NCI-H526 (cell line): ENCODE measurements around the gene RAB27A.
"Not testable (repeated sequence)": the region's sequence is repeated elsewhere in the genome, so short reads cannot be mapped to it uniquely, and the experiment has no call there.

ENCODE experiments used
- DNase-seq, 2 experiments: peaks; one replicate each; lab custom pipeline; 2025; lab: John Stamatoyannopoulos, UW

Gene RAB27A

DNA sequence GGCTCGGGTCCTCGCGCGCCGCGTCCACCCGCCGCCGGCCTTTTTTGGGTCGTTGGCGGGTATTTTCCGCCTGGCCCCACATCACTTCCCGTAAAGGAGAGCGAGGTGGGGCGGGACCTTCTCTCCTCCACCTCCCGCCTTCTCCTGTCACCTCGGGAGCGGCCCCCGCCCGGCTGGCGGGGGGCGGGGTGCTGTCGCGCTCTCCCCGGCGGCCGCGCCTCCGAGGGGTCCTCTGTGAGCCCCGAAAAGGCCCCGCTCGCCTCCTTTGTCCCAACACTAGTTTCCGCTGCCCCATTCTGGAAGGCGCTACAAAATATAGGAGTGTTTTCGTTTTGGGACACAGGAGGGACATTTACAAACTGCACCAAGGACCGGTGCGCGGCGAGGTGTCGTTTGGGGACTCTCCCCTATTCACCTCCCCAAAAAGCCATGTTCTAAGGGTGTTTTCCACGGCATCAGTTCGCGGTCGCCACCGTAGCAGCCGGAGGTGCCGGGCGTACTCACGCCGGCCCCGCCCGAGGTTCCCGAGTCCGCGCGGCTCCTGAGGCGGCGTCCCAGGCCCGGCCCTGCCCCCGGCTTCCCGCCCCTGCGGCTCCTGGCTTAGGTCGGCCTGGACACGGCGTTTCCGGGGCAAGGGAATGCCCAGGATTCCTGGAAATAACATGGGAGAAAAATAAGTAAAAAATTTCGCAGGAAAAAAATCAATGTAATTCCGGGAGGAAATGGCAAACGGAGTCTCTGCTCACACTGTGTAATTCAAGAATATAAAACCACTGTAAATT lies at the start of gene RAB27A:
Gene RAB27A, minus strand, starts transcription at position 68 of the 782 bp plus-strand sequence. CDS start 54,879 bp downstream, outside the sequence.
- DNase-seq: peak; percentile 73 to 88

DNA sequence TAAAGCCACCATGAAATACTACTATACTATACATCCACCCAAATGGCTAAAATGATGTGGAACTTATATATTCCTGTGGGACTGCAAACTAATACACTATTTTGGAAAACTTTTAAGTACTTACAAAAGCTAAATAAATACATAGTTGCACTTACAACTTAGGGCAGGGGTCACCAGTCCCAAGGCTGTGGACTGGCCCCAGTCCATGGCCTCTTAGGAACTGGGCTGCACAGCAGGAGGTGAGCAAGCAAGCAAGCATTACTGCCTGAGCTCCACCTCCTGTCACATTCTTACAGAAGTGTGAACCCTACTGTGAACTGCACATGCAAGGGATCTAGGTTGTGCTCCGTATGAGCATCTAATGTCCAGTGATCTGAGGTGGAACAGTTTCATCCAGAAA lies 47.5 kb upstream of the RAB27A start:
- no peak for DNase-seq

DNA sequence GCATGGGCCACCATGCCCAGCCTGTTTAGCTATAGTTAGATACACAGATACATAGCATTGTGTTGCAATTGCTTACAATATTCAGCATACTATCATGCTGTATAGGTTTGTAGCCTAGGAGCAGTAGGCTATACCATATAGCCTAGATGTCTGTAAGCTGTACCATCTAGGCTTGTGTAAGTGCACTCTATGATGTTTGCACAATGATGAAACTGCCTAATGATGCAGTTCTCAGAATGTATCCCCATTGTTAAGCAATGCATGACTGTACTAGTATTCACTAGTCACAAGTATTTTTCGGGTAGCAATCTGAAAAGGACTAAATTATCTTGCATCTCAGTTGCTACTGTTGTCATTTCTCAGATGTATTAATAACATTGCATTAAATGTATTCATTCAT lies 45.4 kb upstream of the RAB27A start:
- DNase-seq: no peak

DNA sequence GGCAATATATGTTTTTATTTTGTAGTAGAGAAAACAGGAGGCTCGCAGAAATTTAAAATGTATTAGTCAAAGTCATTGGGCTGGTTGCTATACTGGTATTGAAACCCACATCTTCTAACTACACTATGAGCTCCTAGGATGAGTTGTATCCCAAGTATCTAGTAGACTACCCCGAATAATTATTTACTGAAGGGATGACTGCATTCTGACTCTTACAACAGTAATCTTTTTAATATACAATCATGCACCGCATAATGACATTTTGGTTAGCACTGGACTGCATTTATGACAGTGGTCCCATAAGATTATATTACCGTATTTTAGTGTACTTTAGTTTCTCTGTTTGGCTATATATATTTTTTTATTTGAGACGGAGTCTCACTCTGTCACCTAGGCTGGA lies 44.8 kb upstream of the RAB27A start:
- DNase-seq: no peak

DNA sequence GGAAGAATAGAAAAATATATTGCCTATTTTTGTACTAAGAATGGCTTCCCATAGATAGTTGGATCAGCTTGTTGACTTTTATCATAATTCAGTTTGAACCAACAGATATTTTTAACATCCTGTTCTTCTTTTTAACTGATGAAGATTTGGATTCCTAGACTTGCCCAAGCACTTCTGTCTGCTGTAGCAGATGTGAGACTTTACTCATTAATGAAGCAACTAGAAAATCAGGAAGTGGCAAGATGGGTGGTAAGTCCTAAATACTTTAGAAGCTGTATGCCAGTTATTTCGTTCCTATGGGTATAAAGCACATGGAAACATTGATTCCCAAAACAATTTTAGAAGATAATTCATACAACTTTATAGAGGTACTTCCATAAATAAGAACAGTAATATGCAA lies 37.8 kb upstream of the RAB27A start:
- DNase-seq: no peak

DNA sequence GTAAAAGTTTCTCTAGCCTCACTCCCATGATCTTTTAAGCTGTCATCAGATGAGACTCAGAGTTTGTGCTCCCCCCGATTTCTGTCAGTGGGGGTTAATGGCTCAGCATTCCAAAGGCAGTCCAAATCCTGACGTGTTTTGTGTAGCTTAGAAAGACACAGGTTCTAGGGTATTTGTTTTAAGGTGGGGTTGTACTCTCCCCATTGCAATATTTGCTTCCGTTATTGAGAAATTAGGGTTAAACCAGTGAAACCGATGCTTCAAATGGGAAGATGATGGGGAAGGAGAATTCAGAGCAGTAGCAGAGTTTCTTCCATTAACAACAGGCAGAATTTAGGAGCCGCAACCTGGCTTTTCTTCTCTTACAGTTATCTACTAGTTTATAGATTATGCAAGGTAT lies 32.9 kb upstream of the RAB27A start:
- no peak for DNase-seq

DNA sequence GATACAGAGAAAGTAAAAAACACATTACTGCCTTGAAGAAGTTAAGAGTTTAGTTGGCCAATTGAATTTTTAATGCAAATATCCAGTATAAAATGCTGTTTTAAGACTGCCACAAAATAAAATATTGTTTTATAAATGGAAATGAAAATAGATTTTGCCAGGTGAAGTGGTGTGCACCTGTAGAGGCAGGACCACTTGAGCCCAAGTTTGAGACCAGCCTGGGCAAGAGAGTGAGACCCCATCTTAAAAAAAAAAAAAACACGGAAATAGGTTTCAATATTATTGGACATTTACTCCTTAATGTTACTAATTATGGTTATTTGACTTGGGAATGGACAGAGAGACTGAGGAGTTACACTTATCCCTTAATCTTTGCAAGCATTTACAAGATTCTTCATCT lies 31.4 kb upstream of the RAB27A start:
- no peak for DNase-seq

DNA sequence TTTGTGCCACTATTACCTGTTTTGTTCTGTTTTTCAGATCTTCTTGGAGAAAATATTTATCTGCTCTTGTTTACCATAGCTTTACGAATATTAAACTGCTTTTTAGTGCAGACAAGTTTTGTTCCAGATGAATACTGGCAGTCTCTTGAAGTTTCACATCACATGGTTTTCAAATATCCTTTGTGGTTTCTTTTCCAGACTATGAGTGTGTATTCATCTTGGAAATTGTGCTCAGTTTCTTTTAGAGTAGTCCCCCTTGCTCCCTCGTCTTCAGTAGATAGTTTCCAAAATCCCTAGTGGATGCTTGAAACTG lies 30.6 kb upstream of the RAB27A start:
- no peak for DNase-seq

DNA sequence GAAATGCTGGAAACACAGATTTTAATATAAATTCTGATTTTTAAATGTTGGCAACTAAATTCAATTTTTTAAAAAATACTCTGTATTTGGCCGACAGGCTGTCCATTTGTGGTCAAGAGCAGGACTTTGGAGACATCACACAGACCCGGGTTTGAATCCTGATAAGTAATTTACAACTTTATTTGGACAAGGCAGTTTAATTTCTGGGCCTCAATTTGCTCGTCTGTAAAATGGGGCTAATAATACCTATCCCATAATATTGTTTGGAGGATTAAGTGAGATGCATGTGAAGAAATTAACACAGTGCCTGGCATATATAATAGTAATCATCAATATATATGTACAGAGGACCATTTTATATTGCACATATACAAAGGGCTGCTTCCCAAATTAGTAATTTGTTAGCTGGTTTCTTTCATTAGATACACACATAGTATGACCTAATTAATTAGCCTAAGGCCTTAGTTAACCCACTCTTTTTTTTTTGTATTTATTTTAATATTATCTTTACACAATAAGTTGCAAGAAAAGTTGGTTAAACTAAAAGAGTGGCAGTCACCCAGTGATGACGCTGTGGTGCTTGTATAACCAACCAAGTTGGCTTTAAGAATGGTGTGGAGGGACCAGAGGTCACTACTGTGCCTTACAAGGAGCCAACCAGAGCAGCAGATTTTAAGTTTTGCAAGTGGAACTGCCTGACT lies 30.1 kb upstream of the RAB27A start:
- no peak for DNase-seq

DNA sequence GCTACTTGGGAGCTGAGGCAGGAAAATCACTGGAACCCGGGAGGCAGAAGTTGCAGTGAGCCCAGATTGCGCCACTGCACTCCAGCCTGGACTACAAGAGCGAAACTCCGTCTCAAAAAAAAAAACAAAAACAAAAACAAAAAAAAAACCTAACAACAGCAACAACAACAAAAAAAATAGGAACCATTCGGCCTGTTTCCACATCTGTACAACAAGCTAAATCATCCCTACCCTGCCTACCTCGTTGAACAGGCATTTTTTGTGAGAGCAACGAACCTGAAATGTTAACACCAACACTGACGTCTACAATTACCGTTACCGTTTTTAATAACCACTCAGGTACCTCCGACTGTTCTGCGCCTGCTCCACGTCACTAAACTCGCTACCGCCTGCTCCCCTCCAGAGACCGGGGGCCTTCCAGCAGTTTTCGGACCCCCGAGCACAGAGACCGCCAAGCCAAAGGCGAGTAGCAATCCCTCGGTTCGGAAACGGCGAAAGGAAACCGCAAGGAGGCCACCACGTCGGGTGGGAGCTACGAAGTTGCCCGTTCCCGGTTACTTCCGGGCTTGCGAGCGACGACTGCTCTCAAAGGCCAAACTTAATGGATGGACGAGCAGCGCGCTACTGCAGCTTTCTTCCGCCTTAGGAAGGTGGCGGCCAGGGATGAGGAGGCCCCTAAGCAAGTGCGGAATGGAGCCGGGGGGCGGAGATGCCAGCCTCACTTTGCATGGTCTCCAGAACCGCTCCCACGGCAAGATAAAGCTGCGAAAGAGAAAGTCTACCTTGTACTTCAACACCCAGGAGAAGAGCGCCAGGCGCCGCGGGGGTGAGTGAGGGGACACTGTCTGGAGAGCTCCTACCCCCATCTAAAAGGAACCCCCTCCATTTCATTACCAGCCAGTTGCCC lies 29.2 kb upstream of the RAB27A start, which contains the start of the genes PIGB and PIGBOS1:
Gene PIGB, plus strand, starts transcription at position 635 of the 907 bp plus-strand sequence. Its CDS starts 29 bp downstream, at position 664.
Gene PIGBOS1, minus strand, starts transcription at position 536 of the 907 bp plus-strand sequence. CDS start 1,331 bp downstream, outside the sequence.
- peak; percentile 85 to 92 for DNase-seq

DNA sequence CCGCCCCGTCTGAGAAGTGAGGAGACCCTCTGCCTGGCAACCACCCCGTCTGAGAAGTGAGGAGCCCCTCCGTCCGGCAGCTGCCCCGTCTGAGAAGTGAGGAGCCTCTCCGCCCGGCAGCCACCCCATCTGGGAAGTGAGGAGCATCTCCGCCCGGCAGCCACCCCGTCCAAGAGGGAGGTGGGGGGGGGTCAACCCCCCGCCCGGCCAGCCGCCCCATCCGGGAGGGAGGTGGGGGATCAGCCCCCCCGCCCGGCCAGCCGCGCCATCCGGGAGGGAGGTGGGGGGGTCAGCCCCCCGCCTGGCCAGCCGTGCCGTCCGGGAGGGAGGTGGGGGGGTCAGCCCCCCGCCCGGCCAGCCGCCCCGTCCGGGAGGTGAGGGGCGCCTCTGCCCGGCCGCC lies 13.2 kb upstream of the RAB27A start:
- DNase-seq: not testable (repeated sequence)

DNA sequence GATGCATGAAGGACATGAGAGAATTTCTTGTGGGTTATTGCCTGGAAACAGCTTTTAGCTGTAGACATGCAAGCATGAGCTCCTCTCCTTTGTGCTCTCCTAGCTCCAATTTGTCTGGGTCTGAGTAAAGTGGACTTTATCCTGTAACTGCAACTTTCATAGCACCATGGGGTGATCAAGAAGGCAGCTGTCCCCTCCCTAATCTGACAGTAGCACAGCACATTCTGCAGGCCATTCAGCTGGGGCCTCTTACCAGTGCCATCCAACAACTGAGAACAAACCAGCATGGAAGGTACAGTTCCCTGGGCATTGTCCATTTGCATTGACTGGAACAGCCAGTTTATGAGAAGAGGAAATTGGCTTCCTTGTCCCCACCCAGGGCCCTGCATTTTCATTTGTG lies 7.7 kb upstream of the RAB27A start:
- DNase-seq: no peak

DNA sequence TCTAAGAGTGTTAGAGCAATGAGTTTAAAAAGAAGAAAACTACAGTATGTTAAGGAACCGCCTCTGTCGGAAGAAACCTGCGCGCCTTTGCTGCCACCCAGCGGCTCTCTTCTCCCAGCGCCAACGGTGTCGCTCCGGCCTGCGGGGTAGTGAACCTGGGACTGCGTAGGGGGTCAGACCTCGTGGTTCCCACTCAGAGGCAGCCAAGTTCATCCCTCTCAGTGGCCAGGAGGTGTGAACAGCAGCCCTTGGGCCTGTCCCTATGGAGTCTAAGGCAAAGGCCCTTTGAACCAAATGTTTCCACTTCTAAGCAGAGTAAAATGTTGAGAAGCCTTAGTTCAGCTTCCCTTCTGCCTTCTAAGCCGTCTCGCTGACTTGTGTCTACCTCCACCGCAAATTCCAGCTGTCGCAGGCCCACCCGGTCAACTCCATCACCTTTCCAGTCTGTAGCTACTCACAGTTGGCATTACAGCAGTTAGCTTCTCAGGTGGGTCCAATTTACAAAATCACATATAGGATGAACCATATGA lies 980 bp upstream of the RAB27A start:
- DNase-seq: peak; percentile 73 to 86

DNA sequence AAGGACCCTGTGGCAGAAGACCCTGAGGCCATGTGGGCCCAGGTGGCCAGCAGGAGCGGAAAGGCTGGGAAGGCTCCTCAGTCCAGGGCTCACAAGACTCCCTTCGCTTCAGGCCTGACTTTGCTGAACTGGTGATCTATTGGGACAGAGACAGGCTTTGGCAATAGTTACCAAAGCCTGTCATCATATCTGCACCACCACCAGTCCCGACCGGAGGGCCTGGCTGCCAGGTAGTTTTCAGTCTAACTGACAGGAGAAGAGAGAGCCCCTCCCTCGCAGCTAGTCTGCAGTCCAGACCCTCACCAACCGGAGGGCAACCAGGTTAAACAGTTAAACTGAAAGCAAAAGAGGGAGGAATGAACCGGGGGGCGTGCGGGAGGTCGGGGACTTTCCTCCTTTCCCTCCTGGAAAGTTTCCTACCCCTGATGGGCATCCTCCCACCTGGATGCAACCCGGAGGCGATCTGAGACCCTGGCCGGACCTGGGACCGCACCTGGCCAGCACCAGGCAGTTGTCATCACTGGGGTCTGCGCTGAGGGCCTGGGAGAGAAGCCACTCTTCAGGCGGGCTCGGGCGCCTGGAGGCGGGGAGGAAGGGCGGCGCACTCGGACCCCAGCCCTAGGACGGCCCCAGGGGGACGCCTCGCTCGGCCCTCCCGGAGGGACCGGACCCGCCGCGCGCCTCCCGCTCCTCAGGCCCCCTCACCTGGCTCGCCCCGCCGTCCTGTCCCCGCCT lies 435 bp downstream of the RAB27A start:
- peak in 1 of 2 experiments; percentile 41 for DNase-seq

DNA sequence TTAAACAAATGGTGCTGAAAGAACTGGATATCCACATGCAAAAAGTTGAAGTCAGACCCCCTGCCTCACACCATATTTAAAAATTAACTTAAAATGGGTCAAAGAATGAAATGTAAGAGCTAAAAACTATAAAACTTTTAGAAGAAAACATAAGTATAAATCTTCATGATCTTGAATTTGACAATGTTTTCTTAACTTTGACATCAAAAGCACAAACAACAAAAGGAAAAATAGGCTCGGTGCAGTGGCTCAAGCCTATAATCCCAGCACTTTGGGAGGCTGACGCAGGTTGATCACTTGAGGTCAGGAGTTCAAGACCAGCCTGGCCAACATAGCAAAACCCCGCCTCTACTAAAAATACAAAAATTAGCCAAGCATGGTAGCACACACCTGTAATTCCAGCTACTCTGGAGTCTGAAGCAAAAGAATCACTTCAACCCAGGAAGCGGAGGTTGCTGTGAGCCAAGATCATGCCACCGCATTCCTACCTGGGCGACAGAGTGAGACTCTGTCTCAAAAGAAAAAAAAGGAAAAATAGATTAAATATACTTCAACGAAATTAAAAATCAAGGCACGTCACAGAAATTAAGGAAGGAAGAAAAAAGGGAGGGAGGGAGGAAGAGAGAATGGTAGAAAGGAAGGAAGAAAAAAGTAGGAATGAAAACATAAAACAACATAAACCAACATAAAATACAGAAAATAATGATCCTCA lies 1.5 kb downstream of the RAB27A start:
- no peak for DNase-seq

DNA sequence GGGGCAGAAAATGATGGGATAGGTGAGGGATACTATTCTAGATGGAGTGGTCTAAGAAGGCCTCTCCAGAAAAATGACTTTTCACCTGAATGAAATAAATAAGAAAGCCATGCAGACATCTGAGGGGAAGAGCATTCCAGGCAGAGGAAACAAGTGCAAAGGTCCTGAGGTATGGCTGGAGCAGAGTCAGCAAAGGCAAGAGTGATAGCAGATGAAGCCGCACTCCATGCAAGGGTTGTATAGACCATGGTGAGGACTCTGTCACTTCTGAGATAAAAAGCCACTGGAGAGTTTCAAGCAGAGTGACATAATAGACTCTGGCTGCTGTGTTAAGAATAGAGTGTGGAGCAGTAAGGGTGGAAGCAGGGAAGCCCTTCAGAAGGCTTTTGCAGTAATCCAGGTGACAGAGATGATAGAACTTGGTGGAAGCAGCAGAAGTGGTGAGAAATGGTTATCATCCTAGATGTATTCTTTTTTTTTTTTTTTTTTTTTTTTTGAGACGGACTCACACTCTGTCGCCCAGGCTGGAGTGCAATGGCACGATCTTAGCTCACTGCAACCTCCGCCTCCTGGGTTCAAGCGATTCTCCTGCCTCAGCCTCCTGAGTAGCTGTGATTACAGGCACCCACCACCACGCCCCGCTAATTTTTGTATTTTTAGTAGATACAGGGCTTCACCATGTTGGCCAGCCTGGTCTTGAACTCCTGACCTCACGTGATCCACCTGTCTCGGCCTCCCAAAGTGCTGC lies 3.0 kb downstream of the RAB27A start:
- not testable (repeated sequence) for DNase-seq

DNA sequence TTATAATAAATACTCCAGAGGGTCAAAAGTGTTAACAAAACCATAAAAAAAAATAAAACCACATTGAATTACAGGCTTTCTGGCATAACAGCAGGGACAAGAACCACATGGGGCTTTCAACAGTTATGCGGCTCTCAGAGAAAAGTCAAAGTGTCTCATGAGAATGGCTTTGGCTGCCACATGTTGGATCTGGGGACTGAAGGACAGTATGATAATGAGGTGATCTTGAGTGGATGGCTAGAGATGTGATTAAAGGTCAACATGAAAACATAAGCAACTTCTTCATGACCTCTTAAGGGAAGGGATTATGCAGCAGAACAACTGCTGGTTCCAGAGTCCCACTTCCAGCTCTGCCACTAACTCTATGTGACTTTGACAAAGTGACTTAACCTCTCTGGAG lies 5.2 kb downstream of the RAB27A start:
- no peak for DNase-seq

DNA sequence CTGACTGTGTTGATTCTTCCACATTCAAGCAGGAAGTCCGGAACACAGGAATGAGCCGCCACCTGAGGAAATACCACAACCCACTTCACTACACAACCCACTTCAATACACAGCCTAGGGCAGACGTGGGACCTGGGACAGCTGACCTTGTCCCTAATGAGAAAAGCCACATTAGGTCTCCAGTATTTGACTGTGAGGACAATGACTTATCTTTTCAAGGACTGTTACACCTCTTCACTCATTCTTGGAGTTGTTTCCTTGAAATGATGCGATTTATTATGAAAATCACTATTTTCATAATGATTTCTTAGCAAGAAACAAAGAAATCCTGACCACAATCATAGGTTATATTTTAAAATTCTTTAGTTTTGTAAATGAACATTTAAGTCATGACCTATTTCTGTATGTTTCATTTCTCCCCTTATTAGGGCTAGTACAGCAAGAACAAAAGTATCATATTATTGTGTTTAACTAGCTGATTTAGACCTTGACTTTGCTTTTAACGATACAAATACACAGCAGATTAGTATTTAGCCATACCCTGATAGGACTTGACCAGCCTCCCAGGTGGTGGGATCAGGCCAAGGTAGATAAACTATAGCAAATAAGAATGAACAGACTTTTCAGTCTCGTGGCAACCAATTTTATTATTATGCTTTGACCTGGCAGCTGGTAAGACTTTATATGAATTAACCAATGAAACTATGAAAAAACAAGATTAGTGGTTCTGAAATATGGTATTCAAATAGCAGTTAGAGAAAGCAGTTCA lies 6.0 kb downstream of the RAB27A start:
- no peak for DNase-seq

DNA sequence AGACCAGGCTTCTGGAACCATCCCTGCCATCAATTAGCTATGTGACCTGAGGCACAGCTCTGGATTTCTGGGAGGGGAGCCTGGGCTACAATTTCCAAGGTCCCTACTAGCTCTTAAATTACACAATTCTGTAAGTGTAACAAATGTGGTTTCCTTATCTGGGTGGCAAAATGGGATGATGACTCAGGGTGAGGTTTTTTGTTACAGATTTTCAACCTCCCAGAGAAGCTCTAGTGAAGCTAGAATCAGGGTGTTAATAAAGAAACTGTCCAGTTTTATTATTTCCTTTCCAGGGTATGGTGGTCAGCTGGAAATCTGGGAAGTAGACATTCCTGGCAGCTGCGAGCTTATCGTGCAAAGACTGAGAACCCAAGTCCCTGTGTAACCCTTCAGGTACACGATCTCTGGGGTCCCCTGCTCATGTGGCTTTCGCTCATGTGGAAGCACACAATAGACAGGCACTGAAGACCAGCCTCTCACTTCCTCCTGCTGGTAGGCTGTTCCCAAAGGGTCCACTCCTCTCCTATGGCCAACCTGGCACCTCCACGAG lies 7.3 kb downstream of the RAB27A start:
- no peak for DNase-seq
